Liver (tissue), 9 donors: Measurements from ENCODE around the gene ATXN7L3B. TPM values are rescaled to one million over a fixed set of nuclear protein-coding genes. Genes with fewer than 3 reads are reported as not detected.

ENCODE experiments used
- DNase-seq: peaks from one replicate; pipeline ENCODE4 v3.0.0-alpha.2; 2017; ENCODE audit warnings: low spot score
- H3K27ac ChIP-seq, 2 donors: one replicate each; pipeline ENCODE4 v1.7.0; 2013; ENCODE audit warnings: inconsistent platforms in 2 of 2, low read length in 2 of 2, control low read depth in 1 of 2, low read depth in 1 of 2, mild to moderate bottlenecking in 1 of 2
- H3K27me3 ChIP-seq, 4 donors: one replicate each; pipeline versions ENCODE4 v1.6.1 to v1.7.0; 2013; ENCODE audit warnings: low read length in 3 of 4, inconsistent platforms in 1 of 4, mild to moderate bottlenecking in 1 of 4, moderate library complexity in 1 of 4; ENCODE audit not compliant: control insufficient read depth in 4 of 4, insufficient read depth in 4 of 4
- H3K36me3 ChIP-seq, 4 donors: one replicate each; pipeline versions ENCODE4 v1.6.1 to v1.7.0; 2013; ENCODE audit warnings: low read length in 3 of 4, mild to moderate bottlenecking in 3 of 4, low read depth in 1 of 4, moderate library complexity in 1 of 4; ENCODE audit not compliant: control insufficient read depth in 4 of 4, insufficient read depth in 3 of 4
- H3K4me1 ChIP-seq, 4 donors: one replicate each; pipeline versions ENCODE4 v1.6.1 to v1.7.0; 2013; ENCODE audit warnings: low read length in 3 of 4, mild to moderate bottlenecking in 3 of 4, moderate library complexity in 1 of 4; ENCODE audit not compliant: control insufficient read depth in 4 of 4, insufficient read depth in 4 of 4
- H3K4me3 ChIP-seq, 3 donors: one replicate each; pipeline versions ENCODE4 v1.6.1 to v1.7.0; 2013; ENCODE audit warnings: low read length in 3 of 3, control low read depth in 1 of 3, low read depth in 1 of 3, mild to moderate bottlenecking in 1 of 3
- H3K9ac ChIP-seq, 2 donors: one replicate each; pipeline ENCODE4 v1.7.0; 2013; ENCODE audit warnings: low read length in 2 of 2, mild to moderate bottlenecking in 2 of 2, moderate library complexity in 2 of 2, control low read depth in 1 of 2, low read depth in 1 of 2
- H3K9me3 ChIP-seq, 4 donors: one replicate each; pipeline versions ENCODE4 v1.6.1 to v1.7.0; 2013; ENCODE audit warnings: low read length in 3 of 4; ENCODE audit not compliant: control insufficient read depth in 4 of 4
- ATF3 ChIP-seq: IDR thresholded peaks from 2 replicates; pipeline ENCODE4 v1.6.1; 2016; ENCODE audit warnings: antibody characterized with exemption
- CTCF ChIP-seq: fragments of 150-350 bp; IDR thresholded peaks from 2 replicates; pipeline ENCODE4 v1.5.1; 2017; ENCODE audit warnings: improper control_type of control experiment, low read depth, low read length; ENCODE audit not compliant: missing input control
- EGR1 ChIP-seq, 2 donors: IDR thresholded peaks; 2 replicates each; pipeline ENCODE4 v1.6.1; 2016 to 2018; ENCODE audit warnings: antibody characterized with exemption in 2 of 2, low read depth in 2 of 2
- FOXA1 ChIP-seq: IDR thresholded peaks from 2 replicates; pipeline ENCODE4 v1.6.1; 2016; ENCODE audit warnings: antibody characterized with exemption
- FOXA2 ChIP-seq: IDR thresholded peaks from 2 replicates; pipeline ENCODE4 v1.6.1; 2016; ENCODE audit warnings: antibody characterized with exemption
- GABPA ChIP-seq, 2 donors: IDR thresholded peaks in 1 of 2; conservative IDR thresholded peaks in 1 of 2; 2 replicates each; pipeline ENCODE4 v1.6.1; 2016; ENCODE audit warnings: antibody characterized with exemption in 2 of 2, mild to moderate bottlenecking in 1 of 2, moderate library complexity in 1 of 2
- HNF4A ChIP-seq, 2 donors: conservative IDR thresholded peaks; 2 replicates each; pipeline ENCODE4 v1.6.1; 2016; ENCODE audit warnings: antibody characterized with exemption in 2 of 2, mild to moderate bottlenecking in 2 of 2
- HNF4G ChIP-seq: IDR thresholded peaks from 2 replicates; pipeline ENCODE4 v1.6.1; 2016; ENCODE audit warnings: antibody characterized with exemption
- JUND ChIP-seq, 2 donors: IDR thresholded peaks; 2 replicates each; pipeline ENCODE4 v1.6.1; 2016; ENCODE audit warnings: antibody characterized with exemption in 2 of 2
- MAX ChIP-seq: IDR thresholded peaks from 2 replicates; pipeline ENCODE4 v1.6.1; 2016; ENCODE audit warnings: antibody characterized with exemption
- NR2F2 ChIP-seq: IDR thresholded peaks from 2 replicates; pipeline ENCODE4 v1.6.1; 2016; ENCODE audit warnings: antibody characterized with exemption
- RAD21 ChIP-seq, 2 donors: IDR thresholded peaks; 2 replicates each; pipeline ENCODE4 v1.6.1; 2016; ENCODE audit warnings: antibody characterized with exemption in 2 of 2, mild to moderate bottlenecking in 2 of 2
- RXRA ChIP-seq, 2 donors: IDR thresholded peaks; 2 replicates each; pipeline ENCODE4 v1.6.1; 2017 to 2018; ENCODE audit warnings: antibody characterized with exemption in 2 of 2, mild to moderate bottlenecking in 1 of 2
- SP1 ChIP-seq: IDR thresholded peaks from 2 replicates; pipeline ENCODE4 v1.6.1; 2018; ENCODE audit warnings: antibody characterized with exemption, mild to moderate bottlenecking
- TAF1 ChIP-seq: conservative IDR thresholded peaks from 2 replicates; pipeline ENCODE4 v1.6.1; 2016; ENCODE audit warnings: antibody characterized with exemption, mild to moderate bottlenecking
- YY1 ChIP-seq: IDR thresholded peaks from 2 replicates; pipeline ENCODE4 v1.6.1; 2016; ENCODE audit warnings: antibody characterized with exemption, mild to moderate bottlenecking
- WGBS: extraction: QIAGEN DNeasy Blood & Tissue Kit; methylation state at CpG from one replicate; pipeline ENCODE4 v1.1.7; 2013; 5-methylcytosine and 5-hydroxymethylcytosine counted together
- polyA plus RNA-seq, 2 donors: library from polyadenylated mRNA; stranded (reverse) in 1 of 2; unstranded in 1 of 2; fragments of 200-250 nt in 1 of 2; fragments of >200 nt in 1 of 2; fragmentation: Nextera tagmentation in 1 of 2; extraction: Ambion mirVana in 1 of 2; gene quantifications; one replicate each; pipeline versions ENCODE4 v1.2.1 to v1.2.3, GENCODE V29; 2013 to 2015
- total RNA-seq, 2 donors: library from RNA; depleted of rRNA; stranded (reverse); fragments of >200 nt; gene quantifications; one replicate each; pipeline ENCODE4 v1.2.3, GENCODE V29; 2014
- TF ChIP-seq, protein P1 (sequence below): IDR thresholded peaks from 2 replicates; pipeline ENCODE4 v1.6.1; 2016; ENCODE audit warnings: antibody characterized with exemption, mild to moderate bottlenecking
- donor health status: healthy.
- donor health status: healthy.
- donor health status: healthy.
- donor health status: healthy.
- donor health status: healthy.

Gene ATXN7L3B
- total and polyA plus RNA-seq, 4 donors: 9.0 to 19.4 (median 12.6) TPM

- WGBS: 29% methylated on average over 2 of the region's 2 CpGs
- DNase-seq: no peak
- Histone ChIP-seq H3K4me3 (no peak overlapping the region), H3K9me3 (no peaks in the 10 kb centered on the region), H3K9ac (no peak overlapping the region), H3K27me3 (no peaks in the 10 kb centered on the region), H3K27ac (no peak overlapping the region), H3K4me1 (no peaks in the 10 kb centered on the region), H3K36me3 (no peaks in the 10 kb centered on the region)
- no peak for TF ChIP-seq CTCF
- TF ChIP-seq FOXA1: no peak
- TF ChIP-seq JUND (IDR thresholded peaks at IDR 0.05): no peak
Measured at GRCh38 chr12:74581439-74581838, 43.8 kb downstream of the ATXN7L3B start.

GRCh38 chr12:74584483-74585062 lies 46.9 kb downstream of the ATXN7L3B start:
- Histone ChIP-seq H3K36me3 (no peaks in the 10 kb centered on the region), H3K4me3 (no peak overlapping the region), H3K4me1 (no peaks in the 10 kb centered on the region), H3K9me3 (no peaks in the 10 kb centered on the region), H3K27ac (no peak overlapping the region), H3K27me3 (no peaks in the 10 kb centered on the region), H3K9ac (no peak overlapping the region)
- DNase-seq: no peak
- 59% methylated on average over 3 of the region's 3 CpGs for WGBS
- TF ChIP-seq HNF4G (no peak), TAF1 (no peak), ATF3 (no peak), EGR1 (IDR thresholded peaks at IDR 0.05; ENCODE audit: low read depth in 2 of 2) (no peak), SP1 (no peak), JUND (IDR thresholded peaks at IDR 0.05) (no peak), CTCF (no peak), NR2F2 (no peak), HNF4A (conservative IDR thresholded peaks at IDR 0.05) (no peak), FOXA2 (no peak), RXRA (IDR thresholded peaks at IDR 0.05) (no peak), RAD21 (IDR thresholded peaks at IDR 0.05) (no peak)

DNA sequence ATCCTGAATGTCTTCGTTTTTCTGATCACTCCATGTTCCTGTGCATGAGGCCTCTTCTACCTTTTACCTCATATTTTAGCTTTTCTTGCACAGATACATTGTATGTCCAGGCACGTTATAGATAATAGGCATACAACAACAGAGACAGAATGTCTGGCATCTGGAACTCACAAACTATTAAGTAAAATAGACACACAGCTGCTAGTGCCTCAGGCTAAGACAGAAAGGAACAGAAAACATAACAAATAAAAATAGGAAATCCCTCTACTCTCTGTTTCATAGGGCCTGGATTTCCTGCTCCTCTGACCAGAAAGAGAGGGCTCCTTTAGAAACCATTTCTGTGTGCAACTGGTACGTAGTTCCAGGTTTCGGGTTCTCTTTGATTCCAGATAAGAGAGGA lies 48.6 kb downstream of the ATXN7L3B start:
- Histone ChIP-seq H3K4me1 (no peaks in the 10 kb centered on the region), H3K4me3 (no peak overlapping the region), H3K27me3 (no peaks in the 10 kb centered on the region), H3K36me3 (no peaks in the 10 kb centered on the region), H3K27ac (no peak overlapping the region), H3K9ac (no peak overlapping the region), H3K9me3 (no peaks in the 10 kb centered on the region)
- DNase-seq: no peak
- WGBS: 52% methylated on average over 4 of the region's 4 CpGs
- TF ChIP-seq, protein P1, sequence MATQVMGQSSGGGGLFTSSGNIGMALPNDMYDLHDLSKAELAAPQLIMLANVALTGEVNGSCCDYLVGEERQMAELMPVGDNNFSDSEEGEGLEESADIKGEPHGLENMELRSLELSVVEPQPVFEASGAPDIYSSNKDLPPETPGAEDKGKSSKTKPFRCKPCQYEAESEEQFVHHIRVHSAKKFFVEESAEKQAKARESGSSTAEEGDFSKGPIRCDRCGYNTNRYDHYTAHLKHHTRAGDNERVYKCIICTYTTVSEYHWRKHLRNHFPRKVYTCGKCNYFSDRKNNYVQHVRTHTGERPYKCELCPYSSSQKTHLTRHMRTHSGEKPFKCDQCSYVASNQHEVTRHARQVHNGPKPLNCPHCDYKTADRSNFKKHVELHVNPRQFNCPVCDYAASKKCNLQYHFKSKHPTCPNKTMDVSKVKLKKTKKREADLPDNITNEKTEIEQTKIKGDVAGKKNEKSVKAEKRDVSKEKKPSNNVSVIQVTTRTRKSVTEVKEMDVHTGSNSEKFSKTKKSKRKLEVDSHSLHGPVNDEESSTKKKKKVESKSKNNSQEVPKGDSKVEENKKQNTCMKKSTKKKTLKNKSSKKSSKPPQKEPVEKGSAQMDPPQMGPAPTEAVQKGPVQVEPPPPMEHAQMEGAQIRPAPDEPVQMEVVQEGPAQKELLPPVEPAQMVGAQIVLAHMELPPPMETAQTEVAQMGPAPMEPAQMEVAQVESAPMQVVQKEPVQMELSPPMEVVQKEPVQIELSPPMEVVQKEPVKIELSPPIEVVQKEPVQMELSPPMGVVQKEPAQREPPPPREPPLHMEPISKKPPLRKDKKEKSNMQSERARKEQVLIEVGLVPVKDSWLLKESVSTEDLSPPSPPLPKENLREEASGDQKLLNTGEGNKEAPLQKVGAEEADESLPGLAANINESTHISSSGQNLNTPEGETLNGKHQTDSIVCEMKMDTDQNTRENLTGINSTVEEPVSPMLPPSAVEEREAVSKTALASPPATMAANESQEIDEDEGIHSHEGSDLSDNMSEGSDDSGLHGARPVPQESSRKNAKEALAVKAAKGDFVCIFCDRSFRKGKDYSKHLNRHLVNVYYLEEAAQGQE: no peak
- TF ChIP-seq FOXA2 (no peak), SP1 (no peak), NR2F2 (no peak), TAF1 (no peak), MAX (no peak), ATF3 (no peak), JUND (IDR thresholded peaks at IDR 0.05) (no peak), FOXA1 (no peak), CTCF (no peak), YY1 (no peak), HNF4A (conservative IDR thresholded peaks at IDR 0.05) (no peak), GABPA (IDR thresholded peaks at IDR 0.05 in 1 of 2, conservative IDR thresholded peaks at IDR 0.05 in 1 of 2) (no peak)
